ENCODE data around the gene COBL.

The COBL gene

GRCh38 chr7:51275532-51275931 is 41.1 kb downstream of the COBL start:
- no peak for DNase-seq

GRCh38 chr7:51274955-51275354 is 41.7 kb downstream of the COBL start:
- DNase-seq: no peak

GRCh38 chr7:51274001-51274400 is 42.6 kb downstream of the COBL start:
- DNase-seq: no peak

- DNase-seq: no peak
Measured at GRCh38 chr7:51273360-51273759, 43.2 kb downstream of the COBL start.

- DNase-seq: no peak
Measured at GRCh38 chr7:51270965-51271364, 45.6 kb downstream of the COBL start.

GRCh38 chr7:51269911-51270310 is 46.7 kb downstream of the COBL start:
- DNase-seq: no peak

GRCh38 chr7:51269321-51269720 is 47.3 kb downstream of the COBL start:
- no peak for DNase-seq

GRCh38 chr7:51268859-51269258 is 47.8 kb downstream of the COBL start:
- DNase-seq: no peak

- DNase-seq: no peak
Measured at GRCh38 chr7:51267169-51267568, 49.4 kb downstream of the COBL start.

GRCh38 chr7:51265066-51265907 is 51.3 kb downstream of the COBL start:
- DNase-seq: no peak

GRCh38 chr7:51263631-51264484 is 52.8 kb downstream of the COBL start:
- no peak for DNase-seq

- DNase-seq: no peak
Measured at GRCh38 chr7:51262796-51263531, 53.6 kb downstream of the COBL start.

- no peak for DNase-seq
Measured at GRCh38 chr7:51261950-51262795, 54.4 kb downstream of the COBL start.

- DNase-seq: no peak
Measured at GRCh38 chr7:51261117-51261835, 55.3 kb downstream of the COBL start.

- DNase-seq: no peak
Measured at GRCh38 chr7:51260516-51260915, 56.1 kb downstream of the COBL start.

- DNase-seq: no peak
Measured at GRCh38 chr7:51259766-51260165, 56.8 kb downstream of the COBL start.

- DNase-seq: no peak
Measured at GRCh38 chr7:51256916-51257315, 59.7 kb downstream of the COBL start.

- no peak for DNase-seq
Measured at GRCh38 chr7:51256209-51256781, 60.3 kb downstream of the COBL start.

- DNase-seq: no peak
Measured at GRCh38 chr7:51255536-51256208, 60.9 kb downstream of the COBL start.

GRCh38 chr7:51255036-51255435 is 61.6 kb downstream of the COBL start:
- DNase-seq: no peak

Measured in fibroblast of skin of abdomen (primary cell).